Esophagus squamous epithelium (tissue), 5 donors: ENCODE measurements around the gene KCNH6. TPM values are rescaled to one million over a fixed set of nuclear protein-coding genes. Genes with fewer than 3 reads are reported as not detected.

Source experiments
- DNase-seq: peaks from one replicate; lab custom pipeline; 2025; lab: John Stamatoyannopoulos, UW
- H3K27ac ChIP-seq, 4 donors: fragments of 200-600 bp; sonication (generic); one replicate each; pipeline ENCODE4 v1.5.1; 2016 to 2019; ENCODE audit warnings: mild to moderate bottlenecking in 1 of 4
- H3K27me3 ChIP-seq, 4 donors: fragments of 200-600 bp; sonication (generic); 1 replicate in 3 of 4; 2 replicates in 1 of 4; pipeline versions ENCODE4 v1.5.1 to v1.6.0; 2017 to 2021; ENCODE audit warnings: antibody characterized with exemption in 1 of 4
- H3K36me3 ChIP-seq, 3 donors: fragments of 200-600 bp; sonication (generic); one replicate each; pipeline ENCODE4 v1.5.1; 2016 to 2019
- H3K4me1 ChIP-seq, 3 donors: fragments of 200-600 bp; sonication (generic); one replicate each; pipeline ENCODE4 v1.5.1; 2017 to 2019
- H3K4me3 ChIP-seq, 4 donors: fragments of 200-600 bp; sonication (generic); 1 replicate in 3 of 4; 2 replicates in 1 of 4; pipeline ENCODE4 v1.5.1; 2016 to 2019; ENCODE audit warnings: mild to moderate bottlenecking in 2 of 4, moderate library complexity in 1 of 4
- H3K9me3 ChIP-seq, 3 donors: fragments of 200-600 bp; sonication (generic); one replicate each; pipeline ENCODE4 v1.5.1; 2016 to 2019
- POLR2A ChIP-seq, 4 donors: fragments of 450-650 bp; IDR thresholded peaks; one replicate each; pipeline ENCODE4 v1.6.1; 2017; ENCODE audit warnings: antibody characterized with exemption in 4 of 4, mild to moderate bottlenecking in 4 of 4, moderate library complexity in 3 of 4
- WGBS, 2 donors: methylation state at CpG; one replicate each; pipeline ENCODE4 v1.1.5; 2018; 5-methylcytosine and 5-hydroxymethylcytosine counted together
- intact Hi-C: fragments of 100-400 bp; cut with DNase I; formaldehyde crosslinking; loops from one replicate; pipeline ENCODE4 v1.15.0; 2022
- total RNA-seq, 4 donors: library from RNA; depleted of rRNA; stranded (reverse); fragments of >200 nt; gene quantifications; one replicate each; pipeline ENCODE4 v1.1.0, GENCODE V29; 2016
- TF ChIP-seq, protein P1 (sequence below), 6 experiments: fragments of 450-650 bp in 4 of 6; fragments of 200-600 bp in 2 of 6; sonication (generic) in 2 of 6; IDR thresholded peaks; one replicate each; pipeline ENCODE4 v1.5.1; 2016 to 2019; ENCODE audit warnings: antibody characterized with exemption in 6 of 6, mild to moderate bottlenecking in 4 of 6, moderate library complexity in 4 of 6
- donor health status: DM: yes; HTN: yes; CAD: no.

KCNH6 gene
- total RNA-seq, 4 donors from 2014 or later: not detected

DNA sequence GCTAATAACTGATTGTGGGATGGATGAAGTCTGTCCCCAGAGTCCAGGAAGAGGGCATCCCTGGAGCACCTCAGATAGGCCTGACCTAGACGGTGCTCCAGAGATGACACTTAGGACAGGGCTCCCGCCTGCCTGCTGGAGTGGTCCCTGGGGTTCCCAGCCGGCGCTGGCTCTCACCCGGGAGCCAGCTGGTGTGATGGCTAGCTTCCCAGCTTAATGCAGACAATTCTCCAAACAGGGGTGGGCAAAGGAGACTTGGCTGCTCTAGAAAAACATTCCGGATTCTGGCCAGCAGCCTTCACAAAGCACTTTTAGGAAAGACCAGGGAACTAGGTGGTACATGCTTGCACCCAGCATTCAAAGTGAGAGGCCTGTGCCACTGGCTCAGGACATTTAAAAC is 27.7 kb upstream of the KCNH6 start:
- Histone ChIP-seq H3K4me3 (no peak overlapping the region), H3K9me3 (no peaks in the 10 kb centered on the region), H3K36me3 (no peaks in the 10 kb centered on the region), H3K4me1 (no peaks in the 10 kb centered on the region), H3K27ac (no peak overlapping the region), H3K27me3 (peaks cover 0 to 23% (median 0%) of the 10 kb centered on the region in 4 donors)
- 67% methylated on average over 1 of the region's 6 CpGs; no CpG with 5 or more reads in 1 of the 2 donors for whole genome bisulfite sequencing, 2 donors
- intact Hi-C loops: no loop called here
- DNase-seq: no peak
- TF ChIP-seq, protein P1, sequence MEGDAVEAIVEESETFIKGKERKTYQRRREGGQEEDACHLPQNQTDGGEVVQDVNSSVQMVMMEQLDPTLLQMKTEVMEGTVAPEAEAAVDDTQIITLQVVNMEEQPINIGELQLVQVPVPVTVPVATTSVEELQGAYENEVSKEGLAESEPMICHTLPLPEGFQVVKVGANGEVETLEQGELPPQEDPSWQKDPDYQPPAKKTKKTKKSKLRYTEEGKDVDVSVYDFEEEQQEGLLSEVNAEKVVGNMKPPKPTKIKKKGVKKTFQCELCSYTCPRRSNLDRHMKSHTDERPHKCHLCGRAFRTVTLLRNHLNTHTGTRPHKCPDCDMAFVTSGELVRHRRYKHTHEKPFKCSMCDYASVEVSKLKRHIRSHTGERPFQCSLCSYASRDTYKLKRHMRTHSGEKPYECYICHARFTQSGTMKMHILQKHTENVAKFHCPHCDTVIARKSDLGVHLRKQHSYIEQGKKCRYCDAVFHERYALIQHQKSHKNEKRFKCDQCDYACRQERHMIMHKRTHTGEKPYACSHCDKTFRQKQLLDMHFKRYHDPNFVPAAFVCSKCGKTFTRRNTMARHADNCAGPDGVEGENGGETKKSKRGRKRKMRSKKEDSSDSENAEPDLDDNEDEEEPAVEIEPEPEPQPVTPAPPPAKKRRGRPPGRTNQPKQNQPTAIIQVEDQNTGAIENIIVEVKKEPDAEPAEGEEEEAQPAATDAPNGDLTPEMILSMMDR (IDR thresholded peaks at IDR 0.05): no peak
- TF ChIP-seq POLR2A (IDR thresholded peaks at IDR 0.05): no peak

DNA sequence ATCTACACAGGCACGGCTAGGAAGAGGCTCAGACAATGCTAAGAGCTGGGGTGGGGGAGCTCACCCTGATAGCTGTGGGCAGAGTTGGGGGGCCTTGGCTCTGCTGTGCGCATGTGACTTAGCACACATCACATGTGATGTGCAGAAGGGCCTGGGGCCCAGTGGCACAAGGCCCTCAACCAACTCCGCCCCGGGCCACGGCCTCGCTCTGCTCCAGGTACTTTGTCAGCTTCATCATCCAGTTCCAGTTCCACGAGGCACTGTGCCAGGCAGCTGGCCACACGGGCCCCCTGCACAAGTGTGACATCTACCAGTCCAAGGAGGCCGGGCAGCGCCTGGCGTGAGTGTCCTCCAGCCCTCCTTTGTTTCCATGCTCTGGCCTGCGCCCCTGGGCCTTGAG is 27.0 kb upstream of the KCNH6 start:
- TF ChIP-seq, protein P1 (IDR thresholded peaks at IDR 0.05): no peak
- no peak for TF ChIP-seq POLR2A (IDR thresholded peaks at IDR 0.05)
- 73 to 89% methylated on average over 3 to 10 of the region's 12 CpGs for WGBS, 2 donors
- H3K4me3 ChIP-seq: no peak overlapping the region
- no peaks in the 10 kb centered on the region for H3K9me3 ChIP-seq
- intact Hi-C loops: no loop called here
- no peak for DNase-seq
- peaks cover 0 to 21% (median 0%) of the 10 kb centered on the region in 4 donors for H3K27me3 ChIP-seq
- no peaks in the 10 kb centered on the region for H3K4me1 ChIP-seq
- H3K36me3 ChIP-seq: no peaks in the 10 kb centered on the region
- H3K27ac ChIP-seq: no peak overlapping the region

GRCh38 chr17:63496663-63497400 is 26.3 kb upstream of the KCNH6 start:
- intact Hi-C loops: no loop called here
- Histone ChIP-seq H3K4me3 (no peak overlapping the region), H3K27me3 (peaks cover 0 to 22% (median 0%) of the 10 kb centered on the region in 4 donors), H3K27ac (no peak overlapping the region), H3K4me1 (no peaks in the 10 kb centered on the region), H3K36me3 (no peaks in the 10 kb centered on the region), H3K9me3 (no peaks in the 10 kb centered on the region)
- DNase-seq: no peak
- 90 to 100% methylated on average over 2 to 8 of the region's 36 CpGs for WGBS, 2 donors
- TF ChIP-seq POLR2A (IDR thresholded peaks at IDR 0.05): no peak
- TF ChIP-seq, protein P1 (IDR thresholded peaks at IDR 0.05): no peak

DNA sequence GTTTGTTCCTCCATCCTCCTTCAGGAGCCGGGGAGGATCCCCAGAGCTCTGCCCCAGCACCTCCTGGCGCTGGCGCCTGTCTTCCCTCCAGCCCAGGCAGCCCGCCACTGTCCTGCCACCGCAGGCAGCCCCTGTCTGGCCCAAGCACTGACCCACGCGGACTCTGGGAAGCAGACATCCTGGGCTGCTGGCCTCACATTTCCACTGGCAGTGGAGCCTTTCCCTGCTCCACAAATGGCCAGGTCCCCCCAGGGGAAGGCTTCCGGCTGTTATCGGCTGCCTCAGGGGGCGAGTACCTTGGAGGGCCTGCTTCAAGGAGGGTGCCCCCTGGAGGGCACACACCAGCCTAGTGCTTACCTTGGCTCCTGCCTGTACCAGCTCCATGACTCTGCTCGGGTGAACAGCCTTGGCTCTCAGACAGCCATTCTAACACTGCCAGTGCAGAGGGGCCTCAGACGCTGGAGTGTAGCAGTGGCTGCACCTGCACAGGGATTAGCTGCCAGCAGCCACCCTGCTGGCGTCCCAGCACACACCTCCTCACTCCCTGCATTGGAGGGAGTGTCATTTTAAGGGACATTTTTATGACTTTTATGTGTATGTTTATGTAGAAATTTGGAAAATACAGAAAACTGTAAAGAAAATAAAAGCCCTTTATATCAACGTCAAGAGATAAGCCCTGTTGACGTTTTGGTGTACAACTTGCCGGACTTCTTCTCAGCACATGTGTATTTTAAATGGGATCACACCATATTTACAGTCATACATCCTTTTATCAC is 25.3 kb upstream of the KCNH6 start:
- intact Hi-C loops: no loop called here
- Histone ChIP-seq H3K9me3 (no peaks in the 10 kb centered on the region), H3K36me3 (no peaks in the 10 kb centered on the region), H3K27me3 (peaks cover 0 to 28% (median 0%) of the 10 kb centered on the region in 4 donors), H3K27ac (no peak overlapping the region), H3K4me1 (no peaks in the 10 kb centered on the region), H3K4me3 (no peak overlapping the region)
- 61 to 76% methylated on average over 9 to 12 of the region's 16 CpGs for WGBS, 2 donors
- TF ChIP-seq POLR2A (IDR thresholded peaks at IDR 0.05): no peak
- TF ChIP-seq, protein P1 (IDR thresholded peaks at IDR 0.05): no peak
- DNase-seq: no peak
